ENCODE results near the gene CLDN5. TPM values are rescaled to one million over a fixed set of nuclear protein-coding genes. Genes with fewer than 3 reads are reported as not detected.

The CLDN5 gene
- total RNA-seq, 4 donors from 2014 or later, result 22.1 to 112 (median 56.8) TPM

GRCh38 chr22:19546680-19547079 is 22.5 kb upstream of the CLDN5 start:
- no peaks in the 10 kb centered on the region for H3K9me3 ChIP-seq
- H3K36me3 ChIP-seq, result no peaks in the 10 kb centered on the region
- peaks cover 6% of the 10 kb centered on the region for H3K4me1 ChIP-seq
- no peak for TF ChIP-seq POLR2A (IDR thresholded peaks at IDR 0.05)
- TF ChIP-seq POLR2AphosphoS5 (IDR thresholded peaks at IDR 0.05), result no peak
- H3K4me3 ChIP-seq, result no peak overlapping the region
- DNase-seq (ENCODE audit: low spot score in 2 of 2), result peak in 1 of 2 donors; percentile 41
- H3K27me3 ChIP-seq, result peaks cover 6% of the 10 kb centered on the region
- WGBS, result 73% methylated on average over 6 of the region's 6 CpGs
- H3K27ac ChIP-seq, result no peak overlapping the region

GRCh38 chr22:19545935-19546207 is 21.7 kb upstream of the CLDN5 start:
- WGBS, result 81% methylated on average over 5 of the region's 5 CpGs
- no peak for TF ChIP-seq EP300 (IDR thresholded peaks at IDR 0.05)
- TF ChIP-seq POLR2A (IDR thresholded peaks at IDR 0.05), result no peak
- TF ChIP-seq CTCF (IDR thresholded peaks at IDR 0.05), result no peak
- no peak overlapping the region for H3K27ac ChIP-seq
- DNase-seq (ENCODE audit: low spot score in 2 of 2), result peak in 1 of 2 donors; percentile 44
- no peaks in the 10 kb centered on the region for H3K36me3 ChIP-seq
- H3K4me1 ChIP-seq, result peaks cover 6% of the 10 kb centered on the region
- peaks cover 6% of the 10 kb centered on the region for H3K27me3 ChIP-seq
- no peaks in the 10 kb centered on the region for H3K9me3 ChIP-seq
- H3K4me3 ChIP-seq, result no peak overlapping the region

GRCh38 chr22:19543970-19544708 is 19.9 kb upstream of the CLDN5 start:
- DNase-seq (ENCODE audit: low spot score in 2 of 2), result peak in 1 of 2 donors; percentile 69
- no peak overlapping the region for H3K27ac ChIP-seq

GRCh38 chr22:19540394-19540793 is 16.2 kb upstream of the CLDN5 start:
- Histone ChIP-seq H3K36me3 (no peaks in the 10 kb centered on the region), H3K27ac (no peak overlapping the region), H3K4me1 (peaks cover 6% of the 10 kb centered on the region), H3K27me3 (peaks cover 7% of the 10 kb centered on the region), H3K9me3 (no peaks in the 10 kb centered on the region), H3K4me3 (no peak overlapping the region)
- no peak for DNase-seq (ENCODE audit: low spot score in 2 of 2)
- TF ChIP-seq POLR2AphosphoS5 (IDR thresholded peaks at IDR 0.05), result no peak
- TF ChIP-seq POLR2A (IDR thresholded peaks at IDR 0.05), result no peak
- TF ChIP-seq CTCF (IDR thresholded peaks at IDR 0.05), result no peak
- no peak for TF ChIP-seq EP300 (IDR thresholded peaks at IDR 0.05)

More at GRCh38 chr22:19543970-19544708, 19.9 kb upstream of the CLDN5 start:
- TF ChIP-seq POLR2A (IDR thresholded peaks at IDR 0.05) (no peak), CTCF (IDR thresholded peaks at IDR 0.05) (no peak), POLR2AphosphoS5 (IDR thresholded peaks at IDR 0.05) (no peak), EP300 (IDR thresholded peaks at IDR 0.05) (no peak)
- Histone ChIP-seq H3K27me3 (peaks cover 6% of the 10 kb centered on the region), H3K4me3 (no peak overlapping the region), H3K36me3 (no peaks in the 10 kb centered on the region), H3K4me1 (peaks cover 6% of the 10 kb centered on the region), H3K9me3 (no peaks in the 10 kb centered on the region)
- 70% methylated on average over 13 of the region's 16 CpGs for WGBS

GRCh38 chr22:19537941-19538488 is 13.8 kb upstream of the CLDN5 start:
- no peak for DNase-seq (ENCODE audit: low spot score in 2 of 2)
- TF ChIP-seq CTCF (IDR thresholded peaks at IDR 0.05) (no peak), POLR2A (IDR thresholded peaks at IDR 0.05) (no peak), EP300 (IDR thresholded peaks at IDR 0.05) (no peak), POLR2AphosphoS5 (IDR thresholded peaks at IDR 0.05) (no peak)
- Histone ChIP-seq H3K4me3 (no peak overlapping the region), H3K27me3 (peaks cover 4% of the 10 kb centered on the region), H3K4me1 (no peaks in the 10 kb centered on the region), H3K27ac (no peak overlapping the region), H3K9me3 (no peaks in the 10 kb centered on the region), H3K36me3 (no peaks in the 10 kb centered on the region)
- 87% methylated on average over 5 of the region's 5 CpGs for WGBS

All from suprapubic skin (tissue), 4 donors.